CMK (cell line): ENCODE data around the gene GALNT10.
"Not testable (repeated sequence)": the region's sequence is repeated elsewhere in the genome, so short reads cannot be mapped to it uniquely, and the experiment has no call there.

Experiments used
- DNase-seq: peaks from one replicate; pipeline ENCODE4 v3.0.0-alpha.2; 2010; ENCODE audit warnings: low read depth

The GALNT10 gene

GRCh38 chr5:154356020-154356655 lies 165.6 kb downstream of the GALNT10 start:
- DNase-seq, result no peak

DNA sequence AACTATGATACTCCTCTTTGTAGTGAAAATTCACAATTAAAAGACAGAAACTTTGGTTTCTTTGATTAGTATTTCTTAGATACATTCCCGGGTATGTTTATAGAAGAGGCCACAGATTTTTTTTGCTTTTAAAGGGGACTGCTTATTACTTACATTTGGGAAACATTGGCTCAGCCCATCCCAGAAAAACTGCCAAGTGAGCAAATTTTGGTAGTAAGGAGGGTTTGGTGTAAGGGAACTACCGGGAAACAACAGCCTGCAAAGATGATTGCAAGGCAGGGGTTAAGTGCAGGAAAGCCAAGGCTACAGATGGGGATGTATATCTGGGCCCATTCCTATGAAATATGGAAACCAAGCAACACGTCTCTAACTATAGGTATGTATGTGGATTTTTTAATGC lies 166.4 kb downstream of the GALNT10 start:
- DNase-seq, result no peak

DNA sequence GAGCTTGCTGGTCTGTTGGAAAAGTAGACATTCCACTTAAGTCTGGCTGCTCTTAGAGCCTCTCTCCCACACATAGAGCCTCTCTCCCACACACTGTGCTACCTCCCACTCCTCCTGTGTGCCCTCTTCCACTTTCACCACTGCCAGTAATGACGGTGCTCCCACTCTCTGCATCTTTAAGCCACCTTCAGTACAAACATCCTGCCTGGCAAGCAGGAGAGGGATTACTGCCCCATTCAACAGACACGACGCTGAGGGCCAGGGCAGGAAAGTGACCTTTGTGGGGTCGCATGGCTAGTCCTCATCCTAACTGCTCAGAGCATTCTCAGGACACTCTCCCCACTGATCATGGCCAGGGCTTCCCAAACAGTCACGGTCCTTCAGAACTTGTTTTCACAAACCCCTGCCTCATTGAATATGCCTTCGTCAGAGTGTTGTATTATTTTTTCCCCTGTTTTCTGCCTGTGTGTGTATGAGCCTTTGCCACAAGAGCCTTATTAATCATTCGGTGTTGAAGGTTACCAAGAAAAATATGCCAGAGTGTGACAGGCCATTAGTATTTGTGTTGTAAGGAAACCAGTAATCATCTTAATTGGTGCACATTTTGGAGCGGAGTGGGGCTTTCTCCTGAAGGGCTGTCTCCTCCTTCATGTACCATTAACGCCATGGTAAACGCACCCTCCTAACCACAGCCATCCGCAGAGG lies 168.1 kb downstream of the GALNT10 start:
- DNase-seq, result no peak

- no peak for DNase-seq
Measured at GRCh38 chr5:154359221-154359573, 168.7 kb downstream of the GALNT10 start.

GRCh38 chr5:154360241-154360640 lies 169.7 kb downstream of the GALNT10 start:
- not testable (repeated sequence) for DNase-seq

GRCh38 chr5:154363411-154363810 lies 172.9 kb downstream of the GALNT10 start:
- DNase-seq, result no peak

GRCh38 chr5:154364771-154365170 lies 174.2 kb downstream of the GALNT10 start:
- no peak for DNase-seq

- DNase-seq, result no peak
Measured at GRCh38 chr5:154365823-154366222, 175.3 kb downstream of the GALNT10 start.

- no peak for DNase-seq
Measured at GRCh38 chr5:154366353-154366752, 175.8 kb downstream of the GALNT10 start.

DNA sequence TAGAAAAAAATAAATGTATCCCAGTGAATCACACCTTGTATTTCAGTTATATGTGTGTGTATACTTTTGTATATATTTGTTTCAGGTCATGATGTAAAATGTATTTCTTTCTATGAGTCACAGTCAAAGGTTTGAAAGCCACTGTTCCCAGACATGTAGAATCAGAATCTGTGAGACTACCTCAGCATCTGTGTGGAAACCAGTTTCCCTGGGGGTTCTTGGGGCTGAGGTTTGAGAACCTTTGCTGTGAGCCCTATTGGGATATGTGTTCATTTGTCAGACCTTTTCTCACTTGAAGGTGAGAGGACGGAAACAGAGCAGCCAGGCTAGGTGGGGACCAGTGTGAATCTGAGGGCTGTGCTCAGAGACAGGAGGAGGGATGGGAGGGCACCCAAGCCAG lies 176.6 kb downstream of the GALNT10 start:
- DNase-seq, result no peak

- no peak for DNase-seq
Measured at GRCh38 chr5:154368041-154368800, 177.7 kb downstream of the GALNT10 start.

DNA sequence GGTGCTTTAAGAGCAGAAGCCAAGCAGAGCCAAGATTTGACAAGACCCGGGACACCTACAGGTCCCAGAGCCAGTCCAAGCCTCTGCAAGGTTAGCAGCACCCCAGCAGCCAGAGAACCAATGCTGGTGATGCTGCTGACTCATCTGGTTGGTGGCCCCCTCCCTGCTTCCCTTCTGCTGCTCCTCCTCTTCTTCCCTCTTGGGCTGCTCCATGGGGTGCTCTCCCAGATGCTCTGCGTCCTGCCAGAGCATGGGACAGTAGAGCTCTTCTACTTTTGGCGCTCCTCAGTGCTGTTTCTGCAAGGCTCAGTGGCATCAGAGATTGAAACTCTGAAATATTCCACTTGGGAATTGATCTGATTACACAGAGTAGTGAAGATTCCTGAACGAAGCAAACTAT lies 179.1 kb downstream of the GALNT10 start:
- no peak for DNase-seq

- DNase-seq, result no peak
Measured at GRCh38 chr5:154370119-154370518, 179.6 kb downstream of the GALNT10 start.

GRCh38 chr5:154370813-154371212 lies 180.3 kb downstream of the GALNT10 start:
- no peak for DNase-seq

GRCh38 chr5:154371687-154372086 lies 181.2 kb downstream of the GALNT10 start:
- DNase-seq, result no peak

GRCh38 chr5:154372661-154373060 lies 182.1 kb downstream of the GALNT10 start:
- DNase-seq, result no peak

GRCh38 chr5:154373326-154373725 lies 182.8 kb downstream of the GALNT10 start:
- DNase-seq, result no peak

DNA sequence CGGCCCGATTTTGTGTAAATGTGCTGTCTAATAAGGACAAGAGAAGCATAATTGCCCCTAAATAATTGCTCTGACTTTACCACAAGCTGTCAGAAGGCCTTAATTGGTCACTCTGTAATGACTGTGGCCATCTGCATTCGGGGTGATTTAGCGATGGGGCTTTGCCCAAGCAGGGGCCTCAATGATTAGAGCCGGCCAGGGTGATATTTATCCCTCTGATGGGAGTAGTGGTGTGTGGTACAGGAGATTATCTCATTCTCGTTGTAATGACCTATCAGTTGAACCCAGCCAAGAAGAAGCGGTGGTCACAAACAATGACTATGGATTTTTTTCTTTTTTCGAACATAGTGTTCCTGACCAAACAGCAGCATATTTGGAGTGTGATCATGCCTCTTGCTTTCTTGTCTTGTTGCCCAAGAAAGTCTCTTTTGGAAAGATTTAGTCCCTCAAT lies 183.2 kb downstream of the GALNT10 start:
- peak; percentile 45 for DNase-seq

GRCh38 chr5:154374264-154374663 lies 183.7 kb downstream of the GALNT10 start:
- DNase-seq, result no peak

GRCh38 chr5:154375329-154376008 lies 184.9 kb downstream of the GALNT10 start:
- no peak for DNase-seq

DNA sequence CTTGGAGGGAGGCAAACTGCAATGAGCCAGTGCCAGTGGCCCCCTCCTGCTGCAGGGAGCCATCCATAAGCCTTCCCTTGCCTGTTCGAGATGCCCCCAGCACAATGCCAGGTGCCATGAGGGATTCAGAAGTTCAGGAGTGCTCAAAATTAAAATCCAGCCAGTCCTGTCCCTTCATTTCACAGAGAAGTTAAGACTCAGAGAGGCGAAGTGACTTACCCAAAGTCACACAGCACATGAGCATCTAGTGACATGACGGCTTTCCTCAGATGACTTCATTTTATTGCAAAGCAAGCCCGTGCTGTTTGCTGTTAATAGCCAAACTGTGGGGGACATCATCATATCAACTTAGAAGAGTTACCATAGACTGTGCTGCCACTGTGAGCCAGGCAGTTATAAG lies 185.9 kb downstream of the GALNT10 start:
- DNase-seq, result no peak

- no peak for DNase-seq
Measured at GRCh38 chr5:154377754-154378533, 187.4 kb downstream of the GALNT10 start.
